Loucy (cell line): ENCODE measurements around the gene TRABD2B.

Experiments used
- H2AFZ ChIP-seq: fragments of 200-600 bp; sonication (generic); 2 replicates; pipeline ENCODE4 v1.6.0; 2016; ENCODE audit warnings: antibody characterized with exemption, mild to moderate bottlenecking, low read length, moderate library complexity
- H3F3A ChIP-seq: fragments of 200-600 bp; 2 replicates; pipeline ENCODE4 v1.6.0; 2016; ENCODE audit warnings: antibody characterized with exemption, low read depth, mild to moderate bottlenecking
- H3K27me3 ChIP-seq: fragments of 200-600 bp; sonication (generic); 2 replicates; pipeline ENCODE4 v1.6.1; 2014; ENCODE audit warnings: low read length, mild to moderate bottlenecking; ENCODE audit not compliant: insufficient read depth, poor library complexity, severe bottlenecking
- H3K36me3 ChIP-seq: fragments of 200-600 bp; sonication (generic); 2 replicates; pipeline ENCODE4 v1.6.1; 2016; ENCODE audit warnings: low read length; ENCODE audit not compliant: insufficient read depth
- H3K4me1 ChIP-seq: fragments of 200-600 bp; sonication (generic); 2 replicates; pipeline ENCODE4 v1.5.1; 2014; ENCODE audit warnings: low read length, mild to moderate bottlenecking; ENCODE audit not compliant: insufficient read depth, poor library complexity, severe bottlenecking
- H3K4me2 ChIP-seq: fragments of 200-600 bp; sonication (generic); 2 replicates; pipeline ENCODE4 v1.6.0; 2014; ENCODE audit warnings: antibody characterized with exemption, low read length, low read depth, mild to moderate bottlenecking; ENCODE audit not compliant: poor library complexity, severe bottlenecking
- H3K4me3 ChIP-seq: fragments of 200-600 bp; sonication (generic); 2 replicates; pipeline ENCODE4 v1.5.1; 2014; ENCODE audit warnings: low read length, mild to moderate bottlenecking, mixed read lengths; ENCODE audit not compliant: poor library complexity, severe bottlenecking
- H3K79me2 ChIP-seq: fragments of 200-600 bp; sonication (generic); 2 replicates; pipeline ENCODE4 v1.6.1; 2014; ENCODE audit warnings: low read length; ENCODE audit not compliant: insufficient read depth
- H3K9ac ChIP-seq: fragments of 200-600 bp; sonication (generic); 2 replicates; pipeline ENCODE4 v1.6.0; 2014; ENCODE audit warnings: mild to moderate bottlenecking, low read depth, low read length, moderate library complexity; ENCODE audit not compliant: poor library complexity, severe bottlenecking
- H3K9me2 ChIP-seq: fragments of 200-600 bp; sonication (generic); replicated peaks from 2 replicates; pipeline ENCODE4 v1.6.1; 2016; ENCODE audit warnings: low read depth, low read length, mixed read lengths
- H3K9me3 ChIP-seq: fragments of 200-600 bp; sonication (generic); 2 replicates; pipeline ENCODE4 v1.6.1; 2014; ENCODE audit warnings: mild to moderate bottlenecking, antibody characterized with exemption, low read length, low read depth; ENCODE audit not compliant: insufficient read depth
- H4K20me1 ChIP-seq: fragments of 200-600 bp; sonication (generic); 2 replicates; pipeline ENCODE4 v1.6.0; 2014; ENCODE audit warnings: antibody characterized with exemption, low read length, mild to moderate bottlenecking; ENCODE audit not compliant: insufficient read depth, poor library complexity, severe bottlenecking
- TF ChIP-seq, protein P1 (sequence below): fragments of 200-600 bp; sonication (generic); conservative IDR thresholded peaks from 2 replicates; pipeline ENCODE4 v1.5.1; 2014; ENCODE audit warnings: mild to moderate bottlenecking, antibody characterized with exemption, low read length

TRABD2B gene

DNA sequence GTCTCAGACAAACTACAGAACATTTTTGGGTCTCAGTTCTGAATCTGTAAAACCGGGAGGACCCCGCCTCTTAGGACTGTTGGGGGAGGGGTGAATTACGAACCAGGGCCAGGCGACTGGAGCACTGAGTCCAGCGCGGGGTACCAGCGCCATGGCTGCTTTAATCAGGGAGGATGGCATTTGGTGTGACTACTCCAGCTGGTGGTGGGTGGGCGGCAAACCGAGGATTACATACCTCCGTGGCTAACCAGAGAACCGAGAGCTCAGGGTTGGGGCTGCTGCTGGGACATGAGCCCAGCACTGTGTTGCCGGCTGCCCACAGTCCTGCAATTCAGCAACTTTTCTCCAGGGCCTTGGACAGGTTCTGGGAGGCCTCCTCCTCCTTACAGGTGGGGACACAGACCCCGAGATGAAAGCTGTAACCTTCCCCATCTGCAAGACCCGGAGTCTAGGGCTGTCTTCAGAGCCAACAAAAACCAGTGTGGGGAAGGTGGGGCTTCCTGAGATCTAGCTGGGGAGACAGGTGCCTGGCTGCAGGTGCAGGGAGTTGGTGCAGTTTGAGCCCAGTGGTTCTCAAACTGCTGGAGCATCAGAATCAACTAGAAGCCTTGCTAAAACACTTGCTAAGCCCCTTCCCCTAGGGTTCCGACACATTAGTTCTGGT is 285.9 kb downstream of the TRABD2B start:
- H3K4me1 ChIP-seq: no peaks in the 10 kb centered on the region
- H3K9me3 ChIP-seq: no peaks in the 10 kb centered on the region
- H3K9ac ChIP-seq: no peak overlapping the region
- no peak overlapping the region for H3K4me3 ChIP-seq
- H3K36me3 ChIP-seq: no peaks in the 10 kb centered on the region
- TF ChIP-seq, protein P1, sequence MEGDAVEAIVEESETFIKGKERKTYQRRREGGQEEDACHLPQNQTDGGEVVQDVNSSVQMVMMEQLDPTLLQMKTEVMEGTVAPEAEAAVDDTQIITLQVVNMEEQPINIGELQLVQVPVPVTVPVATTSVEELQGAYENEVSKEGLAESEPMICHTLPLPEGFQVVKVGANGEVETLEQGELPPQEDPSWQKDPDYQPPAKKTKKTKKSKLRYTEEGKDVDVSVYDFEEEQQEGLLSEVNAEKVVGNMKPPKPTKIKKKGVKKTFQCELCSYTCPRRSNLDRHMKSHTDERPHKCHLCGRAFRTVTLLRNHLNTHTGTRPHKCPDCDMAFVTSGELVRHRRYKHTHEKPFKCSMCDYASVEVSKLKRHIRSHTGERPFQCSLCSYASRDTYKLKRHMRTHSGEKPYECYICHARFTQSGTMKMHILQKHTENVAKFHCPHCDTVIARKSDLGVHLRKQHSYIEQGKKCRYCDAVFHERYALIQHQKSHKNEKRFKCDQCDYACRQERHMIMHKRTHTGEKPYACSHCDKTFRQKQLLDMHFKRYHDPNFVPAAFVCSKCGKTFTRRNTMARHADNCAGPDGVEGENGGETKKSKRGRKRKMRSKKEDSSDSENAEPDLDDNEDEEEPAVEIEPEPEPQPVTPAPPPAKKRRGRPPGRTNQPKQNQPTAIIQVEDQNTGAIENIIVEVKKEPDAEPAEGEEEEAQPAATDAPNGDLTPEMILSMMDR: no peak
- no peak overlapping the region for H3K4me2 ChIP-seq
- H3K9me2 ChIP-seq: no peaks in the 10 kb centered on the region
- no peaks in the 10 kb centered on the region for H3F3A ChIP-seq
- H3K27me3 ChIP-seq: no peaks in the 10 kb centered on the region
- H2AFZ ChIP-seq: no peak overlapping the region
- no peaks in the 10 kb centered on the region for H3K79me2 ChIP-seq
- no peaks in the 10 kb centered on the region for H4K20me1 ChIP-seq
